ENCODE data around the gene GTF2IRD1.
"Not testable (repeated sequence)": the region's sequence is repeated elsewhere in the genome, so short reads cannot be mapped to it uniquely, and the experiment has no call there.

The GTF2IRD1 gene

DNA sequence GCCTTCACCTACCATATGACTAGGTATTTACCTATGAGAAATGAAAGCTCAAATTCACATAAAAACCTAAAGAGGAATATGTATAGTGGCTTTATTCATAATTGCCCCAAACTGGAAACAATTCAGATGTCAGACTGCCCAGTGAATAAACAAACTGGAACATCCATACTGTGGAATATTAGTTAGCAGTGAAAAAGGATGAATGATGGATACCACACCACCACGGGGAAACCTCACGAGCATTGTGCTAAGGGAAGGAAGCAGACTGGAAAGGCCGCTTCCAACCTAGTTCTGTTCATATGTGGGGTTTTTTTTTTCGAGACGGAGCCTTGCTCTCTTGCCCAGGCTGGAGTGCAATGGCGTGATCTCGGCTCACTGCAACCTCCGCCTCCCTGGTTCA lies 16.8 kb downstream of the GTF2IRD1 start:
- no peak for DNase-seq

GRCh38 chr7:74473116-74473515 lies 19.4 kb downstream of the GTF2IRD1 start:
- DNase-seq: no peak

DNA sequence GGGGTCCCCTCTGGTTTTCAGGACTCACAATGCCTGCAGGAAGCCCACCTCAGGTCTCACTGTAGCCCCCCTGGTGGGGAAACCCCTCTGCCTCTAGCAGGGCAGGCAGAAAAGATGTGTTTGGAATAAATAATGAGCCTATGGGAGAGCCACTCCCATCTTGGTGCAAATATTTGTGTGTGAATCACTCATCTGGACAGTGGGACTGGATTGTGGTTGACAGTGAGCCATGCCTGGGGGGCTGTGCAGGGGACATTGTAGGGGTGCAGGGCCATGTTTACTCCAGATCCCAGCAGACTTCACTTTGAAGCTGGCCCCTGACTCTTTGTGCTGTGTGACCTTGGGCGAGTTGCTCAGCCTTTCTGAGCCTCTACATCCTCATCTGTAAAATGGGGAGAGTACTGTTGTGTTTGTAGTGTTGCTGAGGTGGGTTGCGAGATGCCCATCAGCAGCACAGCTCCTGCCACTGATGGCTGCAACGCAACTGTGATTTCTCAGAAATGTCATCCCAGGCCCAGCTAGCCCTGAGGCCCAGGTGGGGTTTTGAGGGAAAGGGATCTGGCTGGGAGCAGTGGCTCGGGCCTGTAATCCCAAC lies 20.7 kb downstream of the GTF2IRD1 start:
- DNase-seq: no peak

GRCh38 chr7:74475243-74475986 lies 21.7 kb downstream of the GTF2IRD1 start:
- DNase-seq: no peak

GRCh38 chr7:74475987-74476350 lies 22.3 kb downstream of the GTF2IRD1 start:
- DNase-seq: no peak

- DNase-seq: no peak
Observed at GRCh38 chr7:74476626-74477025, 22.9 kb downstream of the GTF2IRD1 start.

DNA sequence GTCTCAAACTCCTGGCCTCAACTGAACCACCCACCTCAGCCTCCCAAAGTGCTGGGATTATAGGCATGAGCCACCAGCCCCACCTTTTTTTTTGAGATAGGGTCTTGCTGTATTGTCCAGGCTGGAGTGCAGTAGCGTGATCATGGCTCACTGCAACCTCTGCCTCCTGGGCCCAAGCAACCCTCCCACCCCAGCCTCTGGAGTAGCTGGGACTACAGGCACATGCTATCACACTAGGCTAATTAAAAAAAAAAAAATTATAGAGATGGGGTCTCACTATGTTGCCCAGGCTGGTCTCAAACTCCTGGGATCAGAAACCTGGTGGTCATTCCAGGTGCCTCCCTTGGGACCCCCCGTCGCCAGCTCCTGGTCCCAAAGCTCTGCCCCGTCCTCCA lies 25.0 kb downstream of the GTF2IRD1 start:
- no peak for DNase-seq

DNA sequence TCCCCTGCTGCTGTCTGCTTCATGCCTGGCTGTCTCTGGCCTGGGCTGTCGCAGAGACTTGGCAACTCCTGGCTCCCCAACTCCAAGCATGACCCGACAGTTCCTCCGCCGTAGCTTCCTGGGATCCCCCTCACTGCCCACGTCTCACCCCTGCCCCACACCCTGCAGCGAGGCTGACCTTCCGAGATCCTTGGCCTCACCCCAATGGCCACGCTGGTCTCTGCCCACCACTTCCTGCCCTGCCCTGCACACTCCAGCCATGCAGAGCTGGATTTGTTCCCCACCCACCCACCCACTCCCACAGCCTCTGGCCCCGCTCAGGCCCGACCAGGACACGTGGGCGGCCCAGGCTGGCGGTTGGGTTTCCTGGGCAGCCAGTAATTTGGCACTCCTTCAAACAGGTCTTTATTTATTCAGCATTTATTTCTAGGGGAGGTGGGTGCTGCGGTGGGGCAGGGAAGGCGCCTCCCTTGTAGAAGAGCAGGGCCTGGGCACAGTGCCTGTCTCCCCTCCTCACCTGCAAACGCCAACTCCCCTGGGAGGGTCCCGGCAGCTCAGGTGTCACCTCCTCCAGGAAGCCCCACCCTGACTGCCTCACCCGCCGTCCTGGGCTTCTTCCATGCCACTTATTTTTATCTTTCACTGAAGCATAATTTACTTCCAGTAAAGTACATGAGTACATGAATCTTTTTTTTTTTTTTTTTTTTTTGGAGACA lies 25.5 kb downstream of the GTF2IRD1 start:
- no peak for DNase-seq

DNA sequence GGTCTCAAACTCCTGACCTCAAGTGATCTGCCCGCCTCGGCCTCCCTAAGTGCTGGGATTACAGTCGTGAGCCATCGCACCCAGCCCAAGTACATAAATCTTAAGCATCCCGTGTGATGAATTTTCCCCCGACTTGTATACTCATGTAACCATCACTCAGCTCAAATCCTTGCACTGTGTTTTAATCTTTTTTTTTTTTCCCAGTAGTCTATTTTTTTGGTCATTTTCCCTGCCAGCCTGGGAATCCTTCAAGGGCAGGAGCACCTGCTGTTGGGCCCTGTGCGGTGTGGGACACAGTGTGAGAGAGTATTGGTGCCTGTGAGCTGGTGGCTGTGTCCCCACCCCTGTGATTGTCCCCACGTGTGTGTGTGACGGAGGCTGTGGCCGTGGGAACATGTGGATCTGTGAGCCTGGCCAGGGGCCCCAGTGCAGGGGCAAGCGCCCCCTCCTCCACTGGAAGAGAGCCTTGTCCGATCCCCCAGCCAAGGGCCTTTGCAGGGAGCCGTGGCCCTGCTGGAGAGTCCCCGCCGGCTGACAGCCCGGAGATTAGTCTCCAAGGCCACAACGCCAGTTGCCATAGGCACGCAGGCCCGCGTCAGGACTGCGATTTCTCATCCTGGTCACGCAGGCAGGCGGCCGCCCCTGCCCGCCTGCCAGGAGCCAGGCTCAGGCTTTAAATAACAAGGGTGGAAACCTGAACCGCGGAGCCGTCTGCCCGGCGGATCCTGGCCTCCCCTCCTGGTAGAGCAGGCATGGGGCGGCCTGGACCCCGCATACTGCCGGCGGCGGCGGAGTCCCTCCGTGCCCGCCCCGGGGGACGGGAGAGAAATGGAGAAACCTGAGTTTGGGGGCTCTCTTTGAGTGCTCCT lies 26.5 kb downstream of the GTF2IRD1 start:
- no peak for DNase-seq

DNA sequence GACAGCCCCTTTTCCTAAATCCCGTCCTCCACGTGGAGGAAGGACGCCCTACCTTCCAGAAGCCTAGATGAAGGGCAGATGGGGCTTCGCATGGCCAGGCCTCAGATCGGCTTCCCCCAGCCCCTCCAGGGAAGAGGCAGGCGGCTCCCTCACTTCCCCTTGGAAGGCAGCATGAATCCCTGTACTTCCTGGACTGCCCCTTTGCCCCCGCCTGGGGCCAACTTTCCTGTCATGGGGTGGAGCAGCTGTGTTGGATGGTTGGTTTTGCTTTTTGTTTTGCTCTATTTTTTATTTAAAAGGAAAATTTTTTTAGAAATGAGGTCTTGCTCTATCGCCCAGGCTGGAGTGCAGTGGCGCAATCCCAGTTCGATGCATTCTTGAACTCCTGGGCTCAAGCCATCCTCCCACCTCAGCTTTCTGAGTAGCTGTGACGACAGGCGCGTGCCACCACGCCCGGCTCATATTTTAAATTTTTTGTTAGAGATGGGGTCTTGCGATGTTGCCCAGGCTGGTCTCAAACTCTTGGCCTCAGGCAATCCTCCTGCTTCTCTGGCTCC lies 27.2 kb downstream of the GTF2IRD1 start:
- DNase-seq: no peak

GRCh38 chr7:74481458-74482196 lies 27.9 kb downstream of the GTF2IRD1 start:
- DNase-seq: no peak

DNA sequence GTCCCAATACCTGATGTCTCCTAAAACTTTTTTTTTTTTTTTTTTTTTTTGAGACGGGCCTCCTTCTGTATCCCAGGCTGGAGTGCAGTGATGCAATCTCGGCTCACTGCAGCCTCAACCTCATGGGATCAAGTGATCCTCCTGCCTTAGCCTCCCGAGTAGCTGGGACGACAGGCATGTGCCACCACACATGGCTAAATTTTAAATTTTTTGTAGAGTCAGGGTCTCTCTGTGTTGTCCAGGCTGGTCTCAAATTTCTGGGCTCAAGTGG lies 28.4 kb downstream of the GTF2IRD1 start:
- DNase-seq: no peak

- DNase-seq: no peak
Observed at GRCh38 chr7:74482629-74483401, 29.1 kb downstream of the GTF2IRD1 start.

DNA sequence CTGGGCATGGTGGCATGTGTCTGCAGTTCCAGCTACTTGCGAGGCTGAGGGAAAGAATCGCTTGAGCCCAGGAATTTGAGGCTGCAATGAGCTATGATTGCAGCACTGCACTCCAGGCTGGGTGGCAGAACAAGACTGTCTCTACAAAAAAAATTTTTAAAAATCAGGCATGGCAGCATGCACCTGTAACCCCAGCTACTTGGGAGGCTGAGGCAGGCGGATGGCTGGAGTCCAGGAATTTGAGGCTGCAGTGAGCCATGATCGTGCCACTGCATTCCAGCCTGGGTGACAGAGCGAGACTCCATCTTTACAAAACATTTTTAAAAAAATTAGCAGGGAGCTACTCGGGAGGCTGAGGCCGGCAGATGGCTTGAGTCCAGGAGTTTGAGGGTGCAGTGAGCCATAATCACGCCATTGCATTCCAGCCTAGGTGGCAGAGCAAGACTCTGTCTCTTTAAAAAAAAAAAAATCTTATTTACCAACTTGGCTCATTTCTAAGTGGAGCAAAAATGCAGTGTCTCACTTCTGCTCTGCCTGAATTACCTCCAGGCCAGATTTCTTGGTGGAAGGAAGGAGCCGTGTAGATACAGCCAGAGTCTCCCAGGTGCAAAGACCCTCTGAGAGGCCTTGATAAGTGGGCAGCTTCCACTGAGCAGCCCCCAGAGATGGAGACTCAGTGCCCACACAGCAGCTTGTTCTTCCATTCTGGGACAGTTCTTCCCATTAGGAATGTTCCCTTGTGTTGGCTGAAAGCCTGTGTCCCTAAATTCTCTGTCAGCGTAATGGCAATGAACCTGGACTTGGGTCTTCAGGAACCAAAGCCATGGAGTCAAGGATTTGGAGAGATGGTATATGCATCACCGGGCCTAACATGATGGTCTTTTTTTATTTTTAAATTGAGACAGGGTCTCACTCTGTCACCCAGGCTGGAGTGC lies 30.0 kb downstream of the GTF2IRD1 start:
- no peak for DNase-seq

DNA sequence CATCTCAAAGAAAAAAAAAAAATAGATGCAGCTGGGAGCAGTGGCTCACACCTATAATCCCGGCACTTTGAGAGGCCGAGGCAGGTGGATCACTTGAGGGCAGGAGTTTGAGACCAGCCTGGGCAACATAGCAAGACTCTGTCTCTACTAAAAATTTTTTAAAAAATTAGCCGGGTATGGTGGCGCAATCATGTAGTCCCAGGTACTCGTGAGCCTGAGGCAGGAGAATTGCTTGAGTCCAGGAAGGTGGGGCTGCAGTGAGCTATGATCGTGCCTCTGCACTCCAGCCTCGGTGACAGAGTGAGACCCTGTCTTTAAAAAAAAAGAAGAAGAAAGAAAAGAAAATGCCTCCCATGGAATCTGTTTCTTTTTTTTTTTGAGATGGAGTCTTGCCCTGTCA lies 31.9 kb downstream of the GTF2IRD1 start:
- DNase-seq: no peak

DNA sequence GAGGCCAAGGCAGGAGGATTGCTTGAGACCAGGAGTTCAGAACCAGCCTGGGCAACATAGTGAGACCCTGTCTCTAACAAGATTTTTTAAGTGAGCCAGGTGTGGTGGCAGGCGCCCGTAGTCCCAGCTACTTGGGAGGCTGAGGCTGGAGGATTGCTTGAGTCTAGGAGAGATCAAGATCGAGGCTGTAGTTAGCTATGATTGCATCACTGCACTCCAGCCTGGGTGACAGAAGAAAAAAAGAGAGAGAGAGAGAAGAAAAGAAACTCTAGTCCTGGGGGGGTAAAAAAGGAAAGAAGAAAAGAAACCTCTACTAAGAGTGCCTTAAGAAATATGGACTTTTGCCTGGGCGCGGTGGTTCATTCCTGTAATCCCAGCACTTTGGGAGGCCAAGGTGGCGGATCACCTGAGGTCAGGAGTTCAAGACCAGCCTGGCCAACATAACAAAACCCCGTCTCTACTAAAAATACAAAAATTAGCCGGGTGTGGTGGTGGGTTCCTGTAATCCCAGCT lies 34.9 kb downstream of the GTF2IRD1 start:
- DNase-seq: not testable (repeated sequence)

DNA sequence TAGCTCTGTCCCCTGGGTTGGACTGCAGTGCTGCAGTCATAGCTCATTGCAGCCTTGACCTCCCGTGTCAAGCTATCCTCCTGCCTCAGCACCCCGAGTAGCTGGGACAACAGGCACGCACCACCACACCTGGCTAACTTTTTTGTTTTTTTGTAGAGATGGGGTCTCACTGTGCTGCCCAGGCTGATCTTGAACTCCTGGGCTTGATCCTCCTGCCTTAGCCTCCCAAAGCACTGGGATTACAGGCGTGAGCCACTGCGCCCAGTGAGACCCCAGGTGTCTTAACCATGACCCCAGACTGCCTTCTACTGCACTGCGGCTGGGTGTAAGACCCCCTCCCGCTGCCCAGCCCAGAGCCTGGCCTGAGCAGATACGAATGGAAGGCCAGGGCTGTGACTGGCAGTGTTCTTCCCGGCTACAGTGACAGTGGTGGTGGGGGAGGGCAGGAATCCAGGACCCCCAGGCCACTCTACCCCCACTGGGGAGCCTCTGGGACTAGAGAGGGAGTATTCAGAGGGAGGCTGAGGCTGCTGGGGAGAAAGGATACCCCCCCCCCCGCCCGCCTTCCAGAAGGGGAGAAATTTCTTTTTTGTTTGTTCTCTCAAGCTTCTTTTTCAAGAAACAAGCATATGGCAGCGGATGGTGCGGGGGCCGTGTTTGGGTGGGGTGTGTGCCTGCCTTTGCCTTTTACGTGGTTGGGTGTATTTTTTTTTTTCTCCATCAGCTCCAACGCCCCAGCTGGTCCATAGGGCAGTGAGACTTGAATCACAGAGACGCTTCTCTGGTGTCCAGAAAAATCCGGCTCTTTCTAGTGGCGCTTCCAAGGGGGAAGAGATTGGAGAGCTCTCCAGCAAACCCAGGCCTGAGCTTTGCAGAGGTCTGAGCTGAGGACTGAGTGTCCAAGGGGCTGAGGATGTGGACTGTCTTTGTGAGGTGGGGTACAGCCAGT lies 36.6 kb downstream of the GTF2IRD1 start:
- no peak for DNase-seq

DNA sequence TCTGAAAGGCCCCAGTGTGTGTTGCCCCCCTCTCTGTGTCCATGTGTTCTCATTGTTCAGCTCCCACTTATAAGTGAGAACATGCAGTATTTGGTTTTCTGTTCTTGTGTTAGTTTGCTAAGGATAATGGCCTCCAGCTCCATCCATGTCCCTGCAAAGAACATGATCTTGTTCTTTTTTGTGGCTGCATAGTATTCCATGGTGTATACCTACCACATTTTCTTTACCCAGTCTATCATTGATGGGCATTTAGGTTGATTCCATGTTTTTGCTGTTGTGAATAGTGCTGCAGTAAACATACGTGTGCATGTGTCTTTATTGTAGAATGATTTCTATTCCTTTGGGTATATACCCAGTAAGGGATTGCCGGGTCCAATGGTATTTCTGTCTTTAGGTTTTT lies 37.8 kb downstream of the GTF2IRD1 start:
- not testable (repeated sequence) for DNase-seq

DNA sequence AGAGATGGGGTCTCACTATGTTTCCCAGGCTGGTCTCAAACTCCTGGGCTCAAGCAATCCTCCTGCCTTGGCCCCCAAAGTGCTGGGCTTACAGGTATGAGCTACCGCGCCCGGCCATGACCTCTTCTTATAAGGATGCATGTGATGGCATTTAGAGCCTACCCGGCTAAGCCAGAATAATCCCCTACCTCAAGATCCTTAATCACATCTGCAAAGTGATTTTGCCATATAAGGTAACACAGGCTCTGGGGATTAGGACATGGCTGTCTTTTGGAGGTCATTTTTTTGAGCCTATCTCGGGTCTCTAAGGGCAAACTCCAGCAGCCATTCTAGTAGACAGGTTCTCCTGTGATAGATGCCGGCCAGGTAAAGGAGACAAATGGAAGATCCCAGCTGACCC lies 39.6 kb downstream of the GTF2IRD1 start:
- no peak for DNase-seq

Data from central memory CD4-positive, alpha-beta T cell (primary cell).